Uterus (tissue), 4 donors: ENCODE results near the gene MIEN1. TPM values are rescaled to one million over a fixed set of nuclear protein-coding genes. Genes with fewer than 3 reads are reported as not detected.
"Not testable (repeated sequence)": the region's sequence is repeated elsewhere in the genome, so short reads cannot be mapped to it uniquely, and the experiment has no call there.

Experiments
- DNase-seq, 2 donors: peaks; one replicate each; pipeline ENCODE4 v3.0.0-alpha.2; 2019 to 2020
- H3K27ac ChIP-seq, 2 donors: fragments of 200-600 bp; sonication (generic); 1 replicate in 1 of 2; 2 replicates in 1 of 2; pipeline ENCODE4 v1.5.1; 2016 to 2018
- H3K27me3 ChIP-seq, 2 donors: fragments of 200-600 bp; sonication (generic); one replicate each; pipeline ENCODE4 v1.5.1; 2018 to 2019; ENCODE audit warnings: control low read depth in 1 of 2
- H3K36me3 ChIP-seq, 2 donors: fragments of 200-600 bp; sonication (generic); one replicate each; pipeline ENCODE4 v1.5.1; 2019; ENCODE audit warnings: control low read depth in 1 of 2
- H3K4me1 ChIP-seq, 2 donors: fragments of 200-600 bp; sonication (generic); one replicate each; pipeline ENCODE4 v1.5.1; 2018 to 2019; ENCODE audit warnings: control low read depth in 1 of 2
- H3K4me3 ChIP-seq, 2 donors: fragments of 200-600 bp; sonication (generic); 1 replicate in 1 of 2; 2 replicates in 1 of 2; pipeline ENCODE4 v1.5.1; 2018 to 2019; ENCODE audit warnings: mild to moderate bottlenecking in 1 of 2
- H3K9me3 ChIP-seq, 2 donors: fragments of 200-600 bp; sonication (generic); one replicate each; pipeline ENCODE4 v1.5.1; 2019; ENCODE audit warnings: control low read depth in 1 of 2
- POLR2A ChIP-seq, 2 donors: fragments of 450-650 bp; IDR thresholded peaks; one replicate each; pipeline ENCODE4 v1.6.1; 2016; ENCODE audit warnings: antibody characterized with exemption in 2 of 2, mild to moderate bottlenecking in 1 of 2, moderate library complexity in 1 of 2
- intact Hi-C: fragments of 100-400 bp; cut with DNase I; formaldehyde crosslinking; loops from one replicate; pipeline ENCODE4 v1.15.1; 2023; ENCODE audit warnings: low total_unique reads
- total RNA-seq, 4 donors: library from RNA; depleted of rRNA in 3 of 4; stranded (reverse); fragments of >200 nt in 3 of 4; gene quantifications; one replicate each; pipeline versions ENCODE4 v1.1.0 to v1.2.4, GENCODE V29; 2014 to 2023
- TF ChIP-seq, protein P1 (sequence below), 4 experiments: fragments of 200-600 bp in 2 of 4; fragments of 450-650 bp in 2 of 4; sonication (generic) in 2 of 4; IDR thresholded peaks; one replicate each; pipeline ENCODE4 v1.5.1; 2016 to 2019; ENCODE audit warnings: antibody characterized with exemption in 4 of 4, mild to moderate bottlenecking in 2 of 4, moderate library complexity in 1 of 4
- donor health status: DM: yes; HTN: yes; CAD: no.

Gene MIEN1
- total RNA-seq, 4 donors from 2014 or later = 4.9 to 125 (median 58.5) TPM

DNA sequence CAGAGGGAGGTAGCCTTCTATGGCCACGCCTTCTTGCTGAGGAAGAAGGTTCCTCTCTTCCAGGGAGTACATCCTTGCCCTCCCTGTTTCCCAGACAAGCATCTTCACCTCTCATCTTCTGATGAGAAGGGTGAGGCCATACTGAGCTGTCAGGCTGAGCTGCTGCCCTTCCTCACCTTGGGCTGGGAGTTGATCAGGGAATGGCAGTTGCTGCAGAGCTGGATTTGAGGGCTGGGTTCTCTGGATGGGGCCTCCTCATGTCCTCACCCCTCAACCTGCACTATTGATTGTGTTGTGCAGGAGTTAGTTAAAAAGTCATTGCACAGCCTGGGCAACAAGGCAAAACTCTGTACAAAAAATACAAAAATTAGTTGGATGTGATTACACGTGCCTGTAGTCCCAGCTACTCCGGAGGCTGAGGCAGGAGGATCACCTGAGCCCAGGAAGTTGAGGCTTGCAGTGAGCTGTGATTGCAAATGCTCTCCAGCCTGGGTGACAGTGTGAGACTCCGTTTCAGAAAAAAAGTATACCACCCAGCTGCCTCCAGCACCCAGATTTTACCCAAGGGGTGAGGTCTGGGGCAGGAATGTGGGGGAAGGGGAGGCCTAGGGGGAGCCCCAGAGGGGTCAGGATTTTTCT, 28.4 kb downstream of the MIEN1 start:
- intact Hi-C loops = no loop called here
- Histone ChIP-seq H3K36me3 (no peaks in the 10 kb centered on the region), H3K4me3 (no peak overlapping the region), H3K27me3 (no peaks in the 10 kb centered on the region), H3K27ac (no peak overlapping the region), H3K4me1 (no peaks in the 10 kb centered on the region), H3K9me3 (no peaks in the 10 kb centered on the region)
- DNase-seq = no peak
- TF ChIP-seq, protein P1, sequence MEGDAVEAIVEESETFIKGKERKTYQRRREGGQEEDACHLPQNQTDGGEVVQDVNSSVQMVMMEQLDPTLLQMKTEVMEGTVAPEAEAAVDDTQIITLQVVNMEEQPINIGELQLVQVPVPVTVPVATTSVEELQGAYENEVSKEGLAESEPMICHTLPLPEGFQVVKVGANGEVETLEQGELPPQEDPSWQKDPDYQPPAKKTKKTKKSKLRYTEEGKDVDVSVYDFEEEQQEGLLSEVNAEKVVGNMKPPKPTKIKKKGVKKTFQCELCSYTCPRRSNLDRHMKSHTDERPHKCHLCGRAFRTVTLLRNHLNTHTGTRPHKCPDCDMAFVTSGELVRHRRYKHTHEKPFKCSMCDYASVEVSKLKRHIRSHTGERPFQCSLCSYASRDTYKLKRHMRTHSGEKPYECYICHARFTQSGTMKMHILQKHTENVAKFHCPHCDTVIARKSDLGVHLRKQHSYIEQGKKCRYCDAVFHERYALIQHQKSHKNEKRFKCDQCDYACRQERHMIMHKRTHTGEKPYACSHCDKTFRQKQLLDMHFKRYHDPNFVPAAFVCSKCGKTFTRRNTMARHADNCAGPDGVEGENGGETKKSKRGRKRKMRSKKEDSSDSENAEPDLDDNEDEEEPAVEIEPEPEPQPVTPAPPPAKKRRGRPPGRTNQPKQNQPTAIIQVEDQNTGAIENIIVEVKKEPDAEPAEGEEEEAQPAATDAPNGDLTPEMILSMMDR (IDR thresholded peaks at IDR 0.05) = no peak

DNA sequence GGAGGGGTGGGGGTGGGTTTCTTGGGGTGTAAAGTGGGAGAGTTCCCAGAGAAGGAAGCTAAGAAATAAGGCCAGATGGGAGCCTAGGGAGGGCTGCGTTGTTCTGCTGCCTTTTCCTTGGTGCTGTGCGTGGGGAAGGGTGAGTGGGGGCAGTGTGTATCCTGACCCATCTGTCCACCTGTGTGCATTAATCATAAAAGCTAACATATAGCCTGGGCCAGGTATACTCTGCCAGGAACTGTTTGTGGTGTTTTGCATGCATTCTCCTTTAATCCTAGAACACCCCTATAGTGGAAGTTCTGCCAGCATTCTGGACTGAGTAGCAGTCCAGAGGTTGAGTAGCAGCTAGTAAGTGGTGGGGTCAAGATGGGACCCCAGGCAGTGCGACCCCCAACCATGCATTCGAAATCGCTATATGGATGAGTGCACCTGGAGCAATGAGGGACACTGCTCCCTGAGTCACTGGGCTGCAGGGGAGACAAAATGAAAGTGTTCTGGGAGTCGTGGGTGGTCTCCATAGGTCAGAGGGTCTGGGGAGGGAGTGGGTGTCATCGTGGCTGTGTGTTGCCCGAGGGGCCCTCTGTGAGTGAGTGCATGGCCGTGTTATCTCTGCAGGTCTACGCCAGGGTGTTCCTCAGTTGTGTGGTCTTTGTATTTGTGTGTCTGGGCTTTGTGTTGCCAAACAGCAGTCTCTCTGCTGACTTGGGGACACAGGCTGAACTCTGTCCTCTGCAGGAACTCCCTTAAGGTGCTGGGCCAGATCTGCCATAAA, 29.1 kb downstream of the MIEN1 start:
- Histone ChIP-seq H3K9me3 (no peaks in the 10 kb centered on the region), H3K27me3 (no peaks in the 10 kb centered on the region), H3K27ac (peak overlapping the region in 1 of 2 donors; percentile 81), H3K36me3 (no peaks in the 10 kb centered on the region), H3K4me3 (peak overlapping the region; percentile 61 to 86), H3K4me1 (no peaks in the 10 kb centered on the region)
- TF ChIP-seq POLR2A (IDR thresholded peaks at IDR 0.05) = no peak
- TF ChIP-seq, protein P1 (IDR thresholded peaks at IDR 0.05) = no peak
- DNase-seq = no peak
- intact Hi-C loops = no loop called here

DNA sequence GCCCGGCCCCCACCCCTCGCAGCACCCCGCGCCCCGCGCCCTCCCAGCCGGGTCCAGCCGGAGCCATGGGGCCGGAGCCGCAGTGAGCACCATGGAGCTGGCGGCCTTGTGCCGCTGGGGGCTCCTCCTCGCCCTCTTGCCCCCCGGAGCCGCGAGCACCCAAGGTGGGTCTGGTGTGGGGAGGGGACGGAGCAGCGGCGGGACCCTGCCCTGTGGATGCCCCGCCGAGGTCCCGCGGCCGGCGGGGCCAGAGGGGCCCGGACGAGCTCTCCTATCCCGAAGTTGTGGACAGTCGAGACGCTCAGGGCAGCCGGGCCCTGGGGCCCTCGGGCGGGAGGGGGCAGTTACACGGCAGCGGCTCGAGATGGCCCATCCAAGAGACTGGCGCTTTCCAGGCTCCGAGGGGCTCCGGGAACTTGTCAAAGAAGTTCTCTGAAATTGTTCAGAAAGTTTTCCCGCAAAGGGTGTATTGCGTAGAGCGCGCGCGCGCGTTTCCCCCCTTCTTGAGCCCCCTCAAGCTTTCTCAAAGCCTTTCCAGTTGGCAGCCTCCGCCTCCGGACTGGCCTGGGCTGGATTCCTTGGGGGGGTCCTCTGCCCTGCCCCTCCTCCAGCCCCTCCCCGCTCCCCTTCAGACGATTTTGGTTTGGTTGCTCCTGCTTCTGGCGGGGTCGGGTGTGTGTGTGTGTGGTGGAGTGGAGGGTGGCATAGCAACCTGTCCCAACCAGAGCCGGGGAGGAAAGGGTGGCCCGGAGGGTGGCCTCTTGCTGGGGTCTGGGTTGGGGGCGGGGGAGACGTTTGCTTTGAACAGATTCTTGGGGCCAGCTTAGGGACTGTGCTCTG, 30.0 kb downstream of the MIEN1 start:
- TF ChIP-seq, protein P1 (IDR thresholded peaks at IDR 0.05) = no peak
- TF ChIP-seq POLR2A (IDR thresholded peaks at IDR 0.05) = no peak
- peak overlapping the region; percentile 75 to 81 for H3K27ac ChIP-seq
- no peaks in the 10 kb centered on the region for H3K36me3 ChIP-seq
- peak in 1 of 2 donors; percentile 34 for DNase-seq
- no peaks in the 10 kb centered on the region for H3K9me3 ChIP-seq
- no peaks in the 10 kb centered on the region for H3K4me1 ChIP-seq
- no peaks in the 10 kb centered on the region for H3K27me3 ChIP-seq
- intact Hi-C loops = no loop called here
- H3K4me3 ChIP-seq = peak overlapping the region; percentile 61 to 86

DNA sequence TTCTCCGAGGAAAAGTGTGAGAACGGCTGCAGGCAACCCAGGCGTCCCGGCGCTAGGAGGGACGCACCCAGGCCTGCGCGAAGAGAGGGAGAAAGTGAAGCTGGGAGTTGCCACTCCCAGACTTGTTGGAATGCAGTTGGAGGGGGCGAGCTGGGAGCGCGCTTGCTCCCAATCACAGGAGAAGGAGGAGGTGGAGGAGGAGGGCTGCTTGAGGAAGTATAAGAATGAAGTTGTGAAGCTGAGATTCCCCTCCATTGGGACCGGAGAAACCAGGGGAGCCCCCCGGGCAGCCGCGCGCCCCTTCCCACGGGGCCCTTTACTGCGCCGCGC, 30.5 kb downstream of the MIEN1 start, which contains the start of gene ERBB2:
Gene ERBB2 (plus strand): TSS at position 247 of the 330 bp plus-strand sequence. CDS start 175 bp downstream, outside the sequence.
- no peaks in the 10 kb centered on the region for H3K4me1 ChIP-seq
- intact Hi-C loops = no loop called here

DNA sequence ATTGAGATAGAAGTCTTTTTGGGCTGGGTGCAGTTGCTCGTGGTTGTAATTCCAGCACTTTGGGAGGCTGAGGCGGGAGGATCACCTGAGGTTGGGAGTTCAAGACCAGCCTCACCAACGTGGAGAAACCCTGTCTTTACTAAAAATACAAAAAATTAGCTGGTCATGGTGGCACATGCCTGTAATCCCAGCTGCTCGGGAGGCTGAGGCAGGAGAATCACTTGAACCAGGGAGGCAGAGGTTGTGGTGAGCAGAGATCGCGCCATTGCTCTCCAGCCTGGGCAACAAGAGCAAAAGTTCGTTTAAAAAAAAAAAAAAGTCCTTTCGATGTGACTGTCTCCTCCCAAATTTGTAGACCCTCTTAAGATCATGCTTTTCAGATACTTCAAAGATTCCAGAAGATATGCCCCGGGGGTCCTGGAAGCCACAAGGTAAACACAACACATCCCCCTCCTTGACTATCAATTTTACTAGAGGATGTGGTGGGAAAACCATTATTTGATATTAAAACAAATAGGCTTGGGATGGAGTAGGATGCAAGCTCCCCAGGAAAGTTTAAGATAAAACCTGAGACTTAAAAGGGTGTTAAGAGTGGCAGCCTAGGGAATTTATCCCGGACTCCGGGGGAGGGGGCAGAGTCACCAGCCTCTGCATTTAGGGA, 31.0 kb downstream of the MIEN1 start:
- intact Hi-C loops, H3K9me3 ChIP-seq, H3K4me1 ChIP-seq, H3K27me3 ChIP-seq, H3K36me3 ChIP-seq, DNase-seq: not testable (repeated sequence)
- Histone ChIP-seq H3K4me3 (peak overlapping the region; percentile 61 to 86), H3K27ac (peak overlapping the region; percentile 75 to 81)

More for the DNA sequence above, 30.5 kb downstream of the MIEN1 start, which contains the start of gene ERBB2:
- Histone ChIP-seq H3K27ac (peak within 1 kb of the TSS; percentile 75 to 81), H3K36me3 (no peaks in the 10 kb centered on the region), H3K4me3 (peak within 1 kb of the TSS; percentile 61 to 86), H3K27me3 (no peaks in the 10 kb centered on the region), H3K9me3 (no peaks in the 10 kb centered on the region)
- TF ChIP-seq, protein P1 (IDR thresholded peaks at IDR 0.05) = no peak
- TF ChIP-seq POLR2A (IDR thresholded peaks at IDR 0.05) = peak; percentile 17 to 55
- DNase-seq = peak; percentile 72 to 75
